Measurements from ENCODE around the gene CSK. TPM values are rescaled to one million over a fixed set of nuclear protein-coding genes. Genes with fewer than 3 reads are reported as not detected.

Gene CSK
- total RNA-seq, 1 donor from 2014 or later, result 83.8 TPM

GRCh38 chr15:74821091-74821789 lies 39.4 kb downstream of the CSK start:
- Histone ChIP-seq H3K4me3 (no peak overlapping the region), H3K4me1 (peaks cover 4% of the 10 kb centered on the region), H3K36me3 (no peaks in the 10 kb centered on the region), H3K27ac (no peak overlapping the region), H3K27me3 (ENCODE audit: low read depth) (peaks cover 9% of the 10 kb centered on the region), H3K9me3 (no peaks in the 10 kb centered on the region)
- TF ChIP-seq CTCF (IDR thresholded peaks at IDR 0.05), result no peak
- DNase-seq, result no peak
- intact Hi-C loops (cut with DNase I), result no loop called here
- no peak for ATAC-seq

- DNase-seq (no peak), ATAC-seq (no peak)
- intact Hi-C loops (cut with DNase I), result no loop called here
- Histone ChIP-seq H3K9me3 (no peaks in the 10 kb centered on the region), H3K27ac (no peak overlapping the region), H3K27me3 (ENCODE audit: low read depth) (peaks cover 15% of the 10 kb centered on the region), H3K4me3 (no peak overlapping the region), H3K4me1 (peaks cover 4% of the 10 kb centered on the region), H3K36me3 (no peaks in the 10 kb centered on the region)
- TF ChIP-seq CTCF (IDR thresholded peaks at IDR 0.05), result no peak
Measured at GRCh38 chr15:74821790-74822158, 39.9 kb downstream of the CSK start.

GRCh38 chr15:74822233-74822632 lies 40.4 kb downstream of the CSK start:
- Histone ChIP-seq H3K27me3 (ENCODE audit: low read depth) (peaks cover 19% of the 10 kb centered on the region), H3K27ac (no peak overlapping the region), H3K9me3 (no peaks in the 10 kb centered on the region), H3K4me1 (peaks cover 4% of the 10 kb centered on the region), H3K36me3 (no peaks in the 10 kb centered on the region), H3K4me3 (no peak overlapping the region)
- no peak for TF ChIP-seq CTCF (IDR thresholded peaks at IDR 0.05)
- DNase-seq (no peak), ATAC-seq (no peak)
- intact Hi-C loops (cut with DNase I), result no loop called here

GRCh38 chr15:74823324-74823723 lies 41.4 kb downstream of the CSK start:
- no peak for ATAC-seq
- intact Hi-C loops (cut with DNase I), result no loop called here

GRCh38 chr15:74824976-74825375 lies 43.1 kb downstream of the CSK start:
- Histone ChIP-seq H3K27me3 (ENCODE audit: low read depth) (peaks cover 34% of the 10 kb centered on the region), H3K4me3 (no peak overlapping the region), H3K9me3 (no peaks in the 10 kb centered on the region), H3K4me1 (no peaks in the 10 kb centered on the region), H3K36me3 (no peaks in the 10 kb centered on the region), H3K27ac (no peak overlapping the region)
- intact Hi-C loops (cut with DNase I), result no loop called here
- no peak for DNase-seq
- ATAC-seq, result no peak
- no peak for TF ChIP-seq CTCF (IDR thresholded peaks at IDR 0.05)

More at GRCh38 chr15:74823324-74823723, 41.4 kb downstream of the CSK start:
- no peak overlapping the region for H3K27ac ChIP-seq
- DNase-seq, result no peak
- H3K27me3 ChIP-seq (ENCODE audit: low read depth), result peaks cover 30% of the 10 kb centered on the region
- peaks cover 4% of the 10 kb centered on the region for H3K4me1 ChIP-seq
- no peak overlapping the region for H3K4me3 ChIP-seq
- no peaks in the 10 kb centered on the region for H3K9me3 ChIP-seq
- no peaks in the 10 kb centered on the region for H3K36me3 ChIP-seq
- TF ChIP-seq CTCF (IDR thresholded peaks at IDR 0.05), result no peak
